Bronchial epithelial cell (primary cell): ENCODE results near the gene SCRN2. TPM values are rescaled to one million over a fixed set of nuclear protein-coding genes. Genes with fewer than 3 reads are reported as not detected.

Experiments used
- DNase-seq: peaks from one replicate; pipeline ENCODE4 v3.0.0-alpha.2; 2010; ENCODE audit warnings: low read depth
- FAIRE-seq: peaks from 2 replicates; lab custom pipeline; 2011; peaks lifted over from hg19 to GRCh38; lab: Jason Lieb, UNC
- H3K27me3 ChIP-seq: 2 replicates; pipeline ENCODE4 v1.5.1; 2011; ENCODE audit warnings: low read length; ENCODE audit not compliant: control insufficient read depth, insufficient read depth
- H3K36me3 ChIP-seq: 2 replicates; pipeline ENCODE4 v1.5.1; 2011; ENCODE audit warnings: low read length; ENCODE audit not compliant: control insufficient read depth, insufficient read depth
- H3K4me3 ChIP-seq: 2 replicates; pipeline ENCODE4 v1.5.1; 2011; ENCODE audit warnings: mild to moderate bottlenecking, low read depth, low read length, control low read depth
- CTCF ChIP-seq: IDR thresholded peaks from 2 replicates; pipeline ENCODE4 v1.5.1; 2011; ENCODE audit warnings: mild to moderate bottlenecking, moderate library complexity, low read length, control low read depth, inconsistent platforms; ENCODE audit not compliant: insufficient read depth, severe bottlenecking
- total RNA-seq: library from RNA; depleted of rRNA; stranded (reverse); fragments of >200 nt; gene quantifications from 2 replicates; pipeline ENCODE4 v1.2.1, GENCODE V29; 2014

Gene SCRN2
- total RNA-seq, 1 donor from 2014 or later, result 23.7 TPM

GRCh38 chr17:47829870-47830269 is 11.2 kb downstream of the SCRN2 start:
- FAIRE-seq, result no peak
- H3K36me3 ChIP-seq, result peaks cover 21% of the 10 kb centered on the region
- no peaks in the 10 kb centered on the region for H3K27me3 ChIP-seq
- DNase-seq, result no peak
- H3K4me3 ChIP-seq, result no peak overlapping the region
- no peak for TF ChIP-seq CTCF

GRCh38 chr17:47823519-47823918 is 17.6 kb downstream of the SCRN2 start:
- FAIRE-seq, result peak; percentile 55

GRCh38 chr17:47822785-47823184 is 18.3 kb downstream of the SCRN2 start:
- FAIRE-seq (no peak), DNase-seq (no peak)
- no peak for TF ChIP-seq CTCF
- Histone ChIP-seq H3K36me3 (peaks cover 28% of the 10 kb centered on the region), H3K4me3 (no peak overlapping the region), H3K27me3 (no peaks in the 10 kb centered on the region)

More at GRCh38 chr17:47823519-47823918, 17.6 kb downstream of the SCRN2 start:
- H3K36me3 ChIP-seq, result peaks cover 30% of the 10 kb centered on the region
- H3K27me3 ChIP-seq, result no peaks in the 10 kb centered on the region
- TF ChIP-seq CTCF, result no peak
- no peak overlapping the region for H3K4me3 ChIP-seq
- DNase-seq, result no peak

- Histone ChIP-seq H3K36me3 (peaks cover 24% of the 10 kb centered on the region), H3K4me3 (peak within 1 kb of the TSS; percentile 46), H3K27me3 (no peaks in the 10 kb centered on the region)
- FAIRE-seq (no peak), DNase-seq (peak; percentile 81)
- no peak for TF ChIP-seq CTCF
Observed at GRCh38 chr17:47821424-47822391, 19.4 kb downstream of the SCRN2 start, which contains the start of gene OSBPL7. Gene OSBPL7 (minus strand): TSS chr17:47821794. CDS start chr17:47820278, 1,516 bp downstream.

GRCh38 chr17:47821031-47821423 is 20.0 kb downstream of the SCRN2 start:
- no peaks in the 10 kb centered on the region for H3K27me3 ChIP-seq
- FAIRE-seq (no peak), DNase-seq (no peak)
- H3K4me3 ChIP-seq, result peak overlapping the region; percentile 46
- peaks cover 19% of the 10 kb centered on the region for H3K36me3 ChIP-seq
- TF ChIP-seq CTCF, result no peak
